H1 (cell line): ENCODE data around the gene PAK2. TPM values are rescaled to one million over a fixed set of nuclear protein-coding genes. Genes with fewer than 3 reads are reported as not detected.

Experiments used
- CTCF ChIA-PET: fragments of 300-600 bp; sonication (Branson Sonifier 250); formaldehyde crosslinking; loops from one replicate; lab custom pipeline; 2021; ENCODE audit not compliant: partially characterized antibody; lab: Charles Lee
- POLR2A ChIA-PET: fragments of 300-600 bp; sonication (Branson Sonifier 250); formaldehyde crosslinking; loops from one replicate; lab custom pipeline; 2021; ENCODE audit warnings: inconsistent platforms; ENCODE audit not compliant: partially characterized antibody; lab: Charles Lee
- DNase-seq, 2 experiments: peaks; one replicate each; pipeline versions ENCODE4 v3.0.0 to v3.0.0-alpha.2; 2010 to 2022; ENCODE audit warnings: low spot score in 2 of 2, low read depth in 1 of 2, mixed read lengths in 1 of 2
- FAIRE-seq: peaks from 2 replicates; lab custom pipeline; 2011; peaks lifted over from hg19 to GRCh38; lab: Jason Lieb, UNC
- H2AFZ ChIP-seq: 2 replicates; pipeline ENCODE4 v1.8.1; 2012; ENCODE audit warnings: low read length, inconsistent platforms
- H2AK5ac ChIP-seq: 2 replicates; pipeline ENCODE4 v1.6.1; 2013; ENCODE audit warnings: low read depth, low read length
- H2BK120ac ChIP-seq: replicated peaks from 2 replicates; pipeline ENCODE3; 2013; ENCODE audit warnings: low read depth, low read length, inconsistent platforms
- H2BK12ac ChIP-seq: 2 replicates; pipeline ENCODE4 v1.6.1; 2013; ENCODE audit warnings: low read depth, low read length
- H2BK15ac ChIP-seq: 2 replicates; pipeline ENCODE4 v1.6.1; 2013; ENCODE audit warnings: low read length
- H2BK20ac ChIP-seq: 2 replicates; pipeline ENCODE4 v1.6.1; 2013; ENCODE audit warnings: low read length
- H2BK5ac ChIP-seq: 2 replicates; pipeline ENCODE4 v1.6.1; 2013; ENCODE audit warnings: low read depth, low read length
- H3K14ac ChIP-seq: 2 replicates; pipeline ENCODE4 v1.6.1; 2013; ENCODE audit warnings: inconsistent platforms; ENCODE audit not compliant: insufficient read length
- H3K18ac ChIP-seq: 2 replicates; pipeline ENCODE4 v1.6.1; 2013; ENCODE audit warnings: low read length; ENCODE audit errors: extremely low read depth
- H3K23ac ChIP-seq: 2 replicates; pipeline ENCODE4 v1.6.1; 2013; ENCODE audit warnings: inconsistent platforms; ENCODE audit not compliant: insufficient read length
- H3K23me2 ChIP-seq: 2 replicates; pipeline ENCODE4 v1.6.1; 2013; ENCODE audit warnings: low read depth, low read length
- H3K27ac ChIP-seq: 2 replicates; pipeline ENCODE4 v1.6.1; 2011; ENCODE audit warnings: low read depth, low read length, inconsistent platforms
- H3K27me3 ChIP-seq, 4 experiments: replicated peaks in 1 of 4; 1 replicate in 1 of 4; 2 replicates in 3 of 4; pipeline versions ENCODE4 v1.6.1 to v1.8.1; 2011 to 2013; ENCODE audit warnings: low read length in 3 of 4, mild to moderate bottlenecking in 3 of 4, inconsistent platforms in 2 of 4, mixed read lengths in 2 of 4, moderate library complexity in 1 of 4; ENCODE audit not compliant: control insufficient read depth in 3 of 4, insufficient read depth in 3 of 4; ENCODE audit errors: extremely low read depth in 1 of 4
- H3K36me3 ChIP-seq, 4 experiments: 2 replicates each; pipeline versions ENCODE4 v1.6.1 to v1.8.1; 2011 to 2013; ENCODE audit warnings: mild to moderate bottlenecking in 4 of 4, low read length in 3 of 4, moderate library complexity in 2 of 4, control low read depth in 1 of 4, inconsistent platforms in 1 of 4; ENCODE audit not compliant: insufficient read depth in 4 of 4, control insufficient read depth in 2 of 4
- H3K4ac ChIP-seq: replicated peaks from 2 replicates; pipeline ENCODE3; 2013; ENCODE audit warnings: low read length, low read depth, mixed read lengths, inconsistent platforms; ENCODE audit not compliant: insufficient read length
- H3K4me1 ChIP-seq, 4 experiments: replicated peaks in 1 of 4; 1 replicate in 1 of 4; 2 replicates in 3 of 4; pipeline versions ENCODE4 v1.6.1 to v1.8.1; 2011 to 2013; ENCODE audit warnings: low read length in 3 of 4, inconsistent platforms in 2 of 4, mixed read lengths in 1 of 4; ENCODE audit not compliant: insufficient read depth in 4 of 4, control insufficient read depth in 3 of 4
- H3K4me2 ChIP-seq, 2 experiments: 2 replicates each; pipeline versions ENCODE4 v1.6.1 to v1.8.1; 2011 to 2013; ENCODE audit warnings: low read depth in 2 of 2, low read length in 2 of 2, control low read depth in 1 of 2, inconsistent platforms in 1 of 2, mild to moderate bottlenecking in 1 of 2; ENCODE audit not compliant: insufficient read depth in 1 of 2
- H3K4me3 ChIP-seq, 4 experiments: fragments of 200-600, 300-600 bp in 1 of 4; sonication (generic), shearing (Covaris generic), sonication (Bioruptor Twin) in 1 of 4; 2 replicates each; pipeline versions ENCODE4 v1.5.1 to v1.8.1; 2011 to 2016; ENCODE audit warnings: low read length in 4 of 4, low read depth in 3 of 4, control low read depth in 2 of 4, inconsistent platforms in 2 of 4, mild to moderate bottlenecking in 2 of 4, mixed read lengths in 1 of 4, moderate library complexity in 1 of 4; ENCODE audit not compliant: insufficient read depth in 2 of 4; ENCODE audit errors: extremely low read depth in 1 of 4
- H3K56ac ChIP-seq: replicated peaks from 2 replicates; pipeline ENCODE3; 2013; ENCODE audit warnings: low read depth, mild to moderate bottlenecking, mixed read lengths, low read length, inconsistent platforms; ENCODE audit not compliant: insufficient read length
- H3K79me1 ChIP-seq: 2 replicates; pipeline ENCODE4 v1.6.1; 2013; ENCODE audit warnings: low read depth, low read length, control low read depth
- H3K79me2 ChIP-seq, 2 experiments: 2 replicates each; pipeline versions ENCODE4 v1.6.1 to v1.8.1; 2012 to 2013; ENCODE audit warnings: low read length in 2 of 2, mild to moderate bottlenecking in 2 of 2, inconsistent platforms in 1 of 2; ENCODE audit not compliant: insufficient read depth in 2 of 2, control insufficient read depth in 1 of 2
- H3K9ac ChIP-seq, 4 experiments: replicated peaks in 1 of 4; 1 replicate in 1 of 4; 2 replicates in 3 of 4; pipeline versions ENCODE4 v1.6.1 to v1.8.1; 2011 to 2013; ENCODE audit warnings: low read depth in 3 of 4, low read length in 3 of 4, control low read depth in 2 of 4, mild to moderate bottlenecking in 2 of 4, moderate library complexity in 2 of 4, inconsistent platforms in 1 of 4; ENCODE audit errors: extremely low read depth in 1 of 4
- H3K9me3 ChIP-seq, 2 experiments: 2 replicates each; pipeline versions ENCODE4 v1.6.1 to v1.8.1; 2012 to 2013; ENCODE audit warnings: mild to moderate bottlenecking in 2 of 2, moderate library complexity in 2 of 2, control low read depth in 1 of 2, inconsistent platforms in 1 of 2, low read depth in 1 of 2, low read length in 1 of 2, mixed read lengths in 1 of 2; ENCODE audit not compliant: insufficient read depth in 2 of 2
- H4K20me1 ChIP-seq, 2 experiments: replicated peaks in 1 of 2; 2 replicates each; pipeline versions ENCODE3 to v1.8.1; 2011 to 2013; ENCODE audit warnings: inconsistent platforms in 2 of 2, low read length in 2 of 2, mild to moderate bottlenecking in 1 of 2; ENCODE audit not compliant: insufficient read depth in 2 of 2, control insufficient read depth in 1 of 2
- H4K5ac ChIP-seq: 2 replicates; pipeline ENCODE4 v1.6.1; 2013; ENCODE audit warnings: low read length, low read depth, mixed read lengths, inconsistent platforms; ENCODE audit not compliant: insufficient read length
- H4K8ac ChIP-seq: 2 replicates; pipeline ENCODE4 v1.8.0; 2013; ENCODE audit warnings: mild to moderate bottlenecking, moderate library complexity, low read length, inconsistent platforms; ENCODE audit not compliant: insufficient read depth; ENCODE audit errors: extremely low read depth
- H4K91ac ChIP-seq: replicated peaks from 2 replicates; pipeline ENCODE3; 2013; ENCODE audit warnings: low read length, mixed read lengths, inconsistent platforms; ENCODE audit not compliant: insufficient read length
- CEBPB ChIP-seq: IDR thresholded peaks from 2 replicates; pipeline ENCODE4 v1.6.1; 2012; ENCODE audit warnings: low read depth, low read length
- EP300 ChIP-seq, 2 experiments: IDR thresholded peaks; 1 replicate in 1 of 2; 2 replicates in 1 of 2; pipeline ENCODE4 v1.6.1; 2011 to 2012; ENCODE audit warnings: low read depth in 2 of 2, low read length in 2 of 2, mild to moderate bottlenecking in 2 of 2, borderline replicate concordance in 1 of 2, inconsistent platforms in 1 of 2, moderate library complexity in 1 of 2
- GABPA ChIP-seq: IDR thresholded peaks from 2 replicates; pipeline ENCODE4 v1.6.1; 2011; ENCODE audit warnings: mild to moderate bottlenecking, low read length, moderate library complexity, borderline replicate concordance; ENCODE audit not compliant: insufficient read depth
- RAD21 ChIP-seq, 2 experiments: IDR thresholded peaks in 1 of 2; conservative IDR thresholded peaks in 1 of 2; 2 replicates each; pipeline ENCODE4 v1.6.1; 2011; ENCODE audit warnings: low read depth in 2 of 2, low read length in 2 of 2, improper control_type of control experiment in 1 of 2, inconsistent platforms in 1 of 2, mild to moderate bottlenecking in 1 of 2, moderate library complexity in 1 of 2
- SUZ12 ChIP-seq: fragments of 200-600 bp; sonication (generic); IDR thresholded peaks from 2 replicates; pipeline ENCODE4 v1.6.1; 2012; ENCODE audit warnings: mild to moderate bottlenecking, inconsistent platforms, low read length, moderate library complexity, mixed read lengths
- YY1 ChIP-seq: IDR thresholded peaks from 2 replicates; pipeline ENCODE4 v1.6.1; 2011; ENCODE audit warnings: low read depth, mild to moderate bottlenecking, low read length
- whole genome bisulfite sequencing, 2 experiments: shearing (Covaris generic) in 1 of 2; methylation state at CpG; one replicate each; pipeline versions ENCODE4 v1.1.6 to v1.1.7; 2013 to 2015; ENCODE audit warnings: low lambda C conversion rate in 2 of 2, mixed read lengths in 2 of 2, inconsistent platforms in 1 of 2, low coverage in 1 of 2, missing lambda C conversion rate in 1 of 2; ENCODE audit not compliant: insufficient replicate concordance in 2 of 2, insufficient coverage in 1 of 2, insufficient read length in 1 of 2; ENCODE audit errors: extremely low coverage in 1 of 2, missing lambda C conversion rate in 1 of 2; 5-methylcytosine and 5-hydroxymethylcytosine counted together
- polyA plus RNA-seq, 7 experiments: library from polyadenylated mRNA; depleted of rRNA in 3 of 7; stranded (reverse) in 5 of 7; unstranded in 2 of 7; fragments of >200 nt in 5 of 7; fragments of 200-250 nt in 2 of 7; gene quantifications; 1 replicate in 5 of 7; 2 replicates in 1 of 7; 4 replicates in 1 of 7; pipeline versions ENCODE4 v1.2.1 to v1.2.3, GENCODE V29; 2011 to 2013; ENCODE audit warnings: missing spikeins in 2 of 7, mixed read lengths in 2 of 7
- total RNA-seq: library from RNA; stranded (reverse); fragmentation: NEBNext Ultra II Directional; extraction: Animal tissue kit (Norgen Biotek cat#: 25700); gene quantifications from 2 replicates; pipeline ENCODE4 v1.2.1, GENCODE V29; 2021
- TF ChIP-seq, protein P1 (sequence below), 3 experiments: IDR thresholded peaks; 1 replicate in 2 of 3; 2 replicates in 1 of 3; pipeline versions ENCODE4 v1.5.1 to v1.6.1; 2011; ENCODE audit warnings: low read length in 3 of 3, mild to moderate bottlenecking in 3 of 3, inconsistent platforms in 2 of 3, low read depth in 1 of 3, moderate library complexity in 1 of 3; ENCODE audit not compliant: insufficient read depth in 1 of 3; ENCODE audit errors: control extremely low read depth in 1 of 3

The PAK2 gene
- total and polyA plus RNA-seq, 2 of the 8 experiments (the other 6 are each of a cell fraction or from before 2014, with no cell fraction given) = 13.1 to 60.5 TPM

- DNase-seq = peak; percentile 33 to 77
- no peak overlapping the region for H2BK120ac ChIP-seq
- no peak overlapping the region for H3K9ac ChIP-seq
- H2BK5ac ChIP-seq = no peak overlapping the region
- no peaks in the 10 kb centered on the region for H4K20me1 ChIP-seq
- POLR2A ChIA-PET = interaction anchor here (0.8 kb wide), 1 partner anchor 98 kb away, joined by 4 read pairs; the partner anchor contains the start of gene PAK2
- H3K27me3 ChIP-seq = no peaks in the 10 kb centered on the region
- H3K23me2 ChIP-seq = no peaks in the 10 kb centered on the region
- H3K56ac ChIP-seq = no peak overlapping the region
- H3K14ac ChIP-seq = no peak overlapping the region
- H4K5ac ChIP-seq = no peak overlapping the region
- CTCF ChIA-PET = interaction anchor here (0.7 to 1.8 kb wide), 19 partner anchors 12 to 314 kb away, joined by 3 to 8 read pairs (median 3); partner anchors contain the start of gene SENP5
- H2AK5ac ChIP-seq = no peak overlapping the region
- H3K23ac ChIP-seq = no peak overlapping the region
- H2AFZ ChIP-seq = no peak overlapping the region
- H3K4ac ChIP-seq = no peak overlapping the region
- WGBS, 2 experiments = 69% methylated on average over 3 of the region's 3 CpGs; no CpG with 5 or more reads in 1 of the 2 experiments
- no peak overlapping the region for H2BK12ac ChIP-seq
- H3K9me3 ChIP-seq = no peaks in the 10 kb centered on the region
- no peak overlapping the region for H3K18ac ChIP-seq
- H3K79me1 ChIP-seq = no peaks in the 10 kb centered on the region
- peak; percentile 48 for FAIRE-seq
- no peak overlapping the region for H4K91ac ChIP-seq
- H3K79me2 ChIP-seq = no peaks in the 10 kb centered on the region
- H3K27ac ChIP-seq = no peak overlapping the region
- H2BK20ac ChIP-seq = no peak overlapping the region
- H2BK15ac ChIP-seq = no peak overlapping the region
- TF ChIP-seq, protein P1, sequence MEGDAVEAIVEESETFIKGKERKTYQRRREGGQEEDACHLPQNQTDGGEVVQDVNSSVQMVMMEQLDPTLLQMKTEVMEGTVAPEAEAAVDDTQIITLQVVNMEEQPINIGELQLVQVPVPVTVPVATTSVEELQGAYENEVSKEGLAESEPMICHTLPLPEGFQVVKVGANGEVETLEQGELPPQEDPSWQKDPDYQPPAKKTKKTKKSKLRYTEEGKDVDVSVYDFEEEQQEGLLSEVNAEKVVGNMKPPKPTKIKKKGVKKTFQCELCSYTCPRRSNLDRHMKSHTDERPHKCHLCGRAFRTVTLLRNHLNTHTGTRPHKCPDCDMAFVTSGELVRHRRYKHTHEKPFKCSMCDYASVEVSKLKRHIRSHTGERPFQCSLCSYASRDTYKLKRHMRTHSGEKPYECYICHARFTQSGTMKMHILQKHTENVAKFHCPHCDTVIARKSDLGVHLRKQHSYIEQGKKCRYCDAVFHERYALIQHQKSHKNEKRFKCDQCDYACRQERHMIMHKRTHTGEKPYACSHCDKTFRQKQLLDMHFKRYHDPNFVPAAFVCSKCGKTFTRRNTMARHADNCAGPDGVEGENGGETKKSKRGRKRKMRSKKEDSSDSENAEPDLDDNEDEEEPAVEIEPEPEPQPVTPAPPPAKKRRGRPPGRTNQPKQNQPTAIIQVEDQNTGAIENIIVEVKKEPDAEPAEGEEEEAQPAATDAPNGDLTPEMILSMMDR (IDR thresholded peaks at IDR 0.05; ENCODE audit: control extremely low read depth in 1 of 3, insufficient read depth in 1 of 3, low read depth in 1 of 3, low read length in 3 of 3) = peak; percentile 77 to 95 (median 78)
- peak; percentile 82 to 86 for TF ChIP-seq RAD21 (IDR thresholded peaks at IDR 0.05 in 1 of 2, conservative IDR thresholded peaks at IDR 0.05 in 1 of 2; ENCODE audit: low read depth in 2 of 2, low read length in 2 of 2)
- TF ChIP-seq YY1 = peak; percentile 84
- TF ChIP-seq CEBPB = peak; percentile 59
- no peak for TF ChIP-seq SUZ12
- TF ChIP-seq GABPA = no peak
- no peak for TF ChIP-seq EP300 (IDR thresholded peaks at IDR 0.05; ENCODE audit: borderline replicate concordance in 1 of 2, low read depth in 2 of 2, low read length in 2 of 2)
- H3K4me2 ChIP-seq = no peak overlapping the region
- H3K4me1 ChIP-seq = no peaks in the 10 kb centered on the region
- no peak overlapping the region for H4K8ac ChIP-seq
- H3K4me3 ChIP-seq = no peak overlapping the region
- no peaks in the 10 kb centered on the region for H3K36me3 ChIP-seq
Observed at GRCh38 chr3:196837819-196838420, 98.3 kb downstream of the PAK2 start.
